ENCODE results near the gene PLP1.
"Not testable (repeated sequence)": the region's sequence is repeated elsewhere in the genome, so short reads cannot be mapped to it uniquely, and the experiment has no call there.

The PLP1 gene, protein sequence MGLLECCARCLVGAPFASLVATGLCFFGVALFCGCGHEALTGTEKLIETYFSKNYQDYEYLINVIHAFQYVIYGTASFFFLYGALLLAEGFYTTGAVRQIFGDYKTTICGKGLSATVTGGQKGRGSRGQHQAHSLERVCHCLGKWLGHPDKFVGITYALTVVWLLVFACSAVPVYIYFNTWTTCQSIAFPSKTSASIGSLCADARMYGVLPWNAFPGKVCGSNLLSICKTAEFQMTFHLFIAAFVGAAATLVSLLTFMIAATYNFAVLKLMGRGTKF

DNA sequence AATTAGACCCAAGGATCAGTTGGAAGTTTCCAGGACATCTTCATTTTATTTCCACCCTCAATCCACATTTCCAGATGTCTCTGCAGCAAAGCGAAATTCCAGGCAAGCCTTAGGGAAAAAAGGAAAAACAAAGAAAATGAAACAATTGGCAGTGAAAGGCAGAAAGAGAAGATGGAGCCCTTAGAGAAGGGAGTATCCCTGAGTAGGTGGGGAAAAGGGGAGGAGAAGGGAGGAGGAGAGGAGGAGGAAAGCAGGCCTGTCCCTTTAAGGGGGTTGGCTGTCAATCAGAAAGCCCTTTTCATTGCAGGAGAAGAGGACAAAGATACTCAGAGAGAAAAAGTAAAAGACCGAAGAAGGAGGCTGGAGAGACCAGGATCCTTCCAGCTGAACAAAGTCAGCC lies at the start of gene PLP1:
Gene PLP1 (plus strand): TSS at position 295 of the 400 bp plus-strand sequence. CDS start 156 bp downstream, outside the sequence.
- peak in 22 of 56 donors; percentile 1 to 64 (median 31) for DNase-seq

DNA sequence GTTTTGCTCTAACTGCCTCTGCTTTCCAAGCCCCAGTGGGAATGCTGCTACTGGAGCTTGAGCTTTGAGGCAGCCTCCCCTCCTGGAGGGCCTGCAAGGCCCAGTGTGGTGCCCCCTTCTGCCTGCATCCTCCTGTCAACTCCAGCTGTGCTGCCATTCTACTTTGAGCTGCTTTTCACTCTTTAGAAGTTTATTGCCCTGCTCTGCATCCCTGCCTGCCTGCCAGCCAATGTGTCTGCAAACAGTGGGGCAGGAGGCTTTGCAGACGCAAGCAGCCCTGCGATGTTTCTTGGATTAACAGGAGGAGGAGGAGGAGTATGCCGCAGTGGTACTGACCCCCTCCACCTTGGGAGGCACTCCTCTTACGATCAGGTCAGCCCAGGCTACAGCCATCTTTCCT lies 49.5 kb upstream of the PLP1 start:
- DNase-seq = peak in 1 of 56 donors; percentile 1

DNA sequence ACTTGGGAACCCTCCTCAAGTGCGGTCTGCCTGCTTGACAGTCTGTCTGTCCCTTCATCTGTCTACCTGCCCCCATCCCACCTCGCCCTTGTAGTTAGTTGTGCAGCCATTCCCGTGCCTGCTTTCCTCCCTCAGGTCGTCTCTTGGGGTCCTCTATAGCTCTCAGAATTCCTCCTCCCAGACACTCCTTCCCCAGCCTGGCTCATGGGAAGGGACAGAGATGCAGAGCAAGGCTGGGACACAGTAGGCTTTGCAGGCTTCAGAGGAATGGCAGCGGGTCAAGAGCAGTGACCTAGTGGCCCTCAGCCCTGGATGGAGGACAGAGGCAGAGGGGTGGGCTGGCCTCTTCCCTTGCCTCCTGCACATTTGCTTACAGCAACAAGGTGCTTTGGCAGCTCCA lies 47.6 kb upstream of the PLP1 start:
- no peak for DNase-seq

- DNase-seq = no peak
These were observed 46.4 kb upstream of the PLP1 start for GRCh38 chrX:103730147-103730795.

GRCh38 chrX:103730796-103731493 lies 45.7 kb upstream of the PLP1 start:
- DNase-seq = no peak

GRCh38 chrX:103733017-103733416 lies 43.6 kb upstream of the PLP1 start:
- DNase-seq = no peak

DNA sequence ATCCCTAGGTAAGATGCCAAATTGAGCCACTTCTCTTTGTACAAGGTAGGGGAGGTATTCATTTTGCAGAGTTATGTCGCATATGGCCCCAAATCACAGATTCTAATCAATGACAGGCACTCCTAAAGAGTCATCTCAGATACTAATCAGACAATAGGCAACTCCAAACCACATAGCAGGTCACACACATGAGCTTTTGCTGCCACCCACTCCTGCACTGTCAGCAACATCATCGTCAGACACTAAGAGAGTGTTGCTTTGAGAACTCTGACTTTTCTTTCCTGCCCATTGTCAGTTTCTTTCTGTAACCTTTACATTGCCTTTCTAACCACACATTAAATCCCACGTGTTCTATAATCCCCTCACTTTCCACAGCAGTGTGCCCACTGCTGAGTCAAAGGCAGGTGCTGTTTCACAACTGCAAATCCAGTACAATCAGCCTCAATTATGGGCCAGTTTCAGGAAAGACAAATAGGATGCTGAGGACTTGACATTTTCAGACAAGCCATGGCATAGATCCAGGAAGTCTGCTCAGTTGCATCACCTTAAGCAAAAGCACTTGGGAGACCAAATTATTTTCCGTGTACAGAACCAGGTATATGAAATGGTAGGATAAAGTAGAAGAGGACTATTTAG lies 42.4 kb upstream of the PLP1 start:
- DNase-seq = no peak

DNA sequence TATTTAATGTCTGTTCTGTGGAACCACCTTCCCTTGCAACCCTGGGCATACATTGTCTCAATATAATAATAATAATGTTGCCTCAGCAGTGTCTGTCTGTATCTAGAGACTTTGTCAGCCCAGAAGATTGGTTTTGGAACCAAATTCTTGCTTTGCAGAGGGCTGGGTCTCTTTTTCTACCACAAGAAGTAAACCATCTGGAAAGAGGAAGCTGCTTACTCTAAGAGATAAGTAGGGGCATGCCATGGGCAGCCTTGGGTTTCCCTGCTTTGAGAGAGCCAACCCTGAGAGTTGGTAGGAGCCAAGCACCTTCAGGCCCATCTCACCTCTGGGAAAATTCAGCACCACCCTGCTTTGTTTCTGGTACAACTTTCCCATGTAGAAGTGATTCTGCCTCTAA lies 38.9 kb upstream of the PLP1 start:
- no peak for DNase-seq

GRCh38 chrX:103739421-103739820 lies 37.2 kb upstream of the PLP1 start:
- DNase-seq = no peak

DNA sequence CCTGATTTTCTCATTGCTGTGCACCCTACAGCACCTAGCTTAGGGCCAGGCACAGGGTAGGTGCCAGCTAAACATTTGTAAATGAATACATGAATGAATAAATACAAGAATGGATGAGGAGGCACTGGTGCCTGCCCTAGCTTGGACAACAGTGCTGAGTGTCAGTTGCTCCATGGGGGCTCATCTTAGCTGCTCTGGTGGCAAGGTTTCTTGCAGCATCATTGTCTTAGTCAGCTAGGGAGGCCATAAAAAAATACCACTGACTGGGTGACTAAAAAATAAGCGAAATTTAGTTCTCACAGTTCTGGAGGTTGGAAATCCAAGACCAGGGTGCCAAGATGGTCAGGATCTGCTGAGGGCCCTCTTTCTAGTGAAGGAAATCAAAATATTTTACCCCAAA lies 34.8 kb upstream of the PLP1 start:
- no peak for DNase-seq

- no peak for DNase-seq
These were observed 34.3 kb upstream of the PLP1 start for GRCh38 chrX:103742339-103742738.

- DNase-seq = no peak
These were observed 29.5 kb upstream of the PLP1 start for GRCh38 chrX:103747163-103747562.

DNA sequence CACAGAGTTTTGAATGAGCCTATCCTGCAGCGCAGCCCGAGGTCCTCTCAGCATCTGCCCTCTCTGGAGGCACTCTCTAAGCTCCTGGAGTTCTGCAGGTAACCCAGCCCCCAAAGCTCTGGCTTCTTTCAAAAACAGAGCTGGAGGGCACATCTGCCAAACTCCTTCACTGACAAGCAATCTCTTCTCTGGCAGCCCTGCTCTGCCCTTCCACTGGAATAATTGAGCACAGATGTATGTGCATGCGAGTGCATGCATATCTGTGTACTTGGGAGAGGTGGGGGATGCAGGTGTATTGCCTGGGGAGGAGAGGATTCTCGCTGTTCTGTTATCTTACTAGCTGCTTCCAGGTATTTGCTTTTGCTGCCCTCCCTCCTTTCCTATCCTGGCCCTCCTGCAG lies 22.2 kb upstream of the PLP1 start:
- DNase-seq = no peak

GRCh38 chrX:103756736-103757135 lies 19.9 kb upstream of the PLP1 start:
- DNase-seq = no peak

GRCh38 chrX:103758555-103758954 lies 18.1 kb upstream of the PLP1 start:
- no peak for DNase-seq

DNA sequence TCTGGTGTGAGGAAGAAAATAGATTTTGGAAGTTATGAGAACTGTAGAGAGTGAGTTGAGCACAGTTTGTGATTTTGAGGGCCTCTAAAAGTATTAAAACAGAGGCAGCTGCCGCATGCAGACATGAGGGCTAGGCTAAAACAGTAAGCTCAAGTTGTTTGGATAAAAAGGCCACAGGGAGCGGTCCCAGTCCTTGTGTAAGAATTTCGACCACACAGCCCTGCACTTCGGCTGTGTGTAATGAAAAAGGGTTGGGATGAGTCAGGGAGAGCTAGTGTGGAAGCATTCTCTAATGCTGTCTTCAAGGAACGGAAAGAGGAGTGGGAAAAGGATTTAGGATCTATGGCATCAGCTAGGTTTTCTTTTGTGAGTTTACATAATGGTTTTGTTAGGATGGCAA lies 13.1 kb upstream of the PLP1 start:
- DNase-seq = not testable (repeated sequence)

DNA sequence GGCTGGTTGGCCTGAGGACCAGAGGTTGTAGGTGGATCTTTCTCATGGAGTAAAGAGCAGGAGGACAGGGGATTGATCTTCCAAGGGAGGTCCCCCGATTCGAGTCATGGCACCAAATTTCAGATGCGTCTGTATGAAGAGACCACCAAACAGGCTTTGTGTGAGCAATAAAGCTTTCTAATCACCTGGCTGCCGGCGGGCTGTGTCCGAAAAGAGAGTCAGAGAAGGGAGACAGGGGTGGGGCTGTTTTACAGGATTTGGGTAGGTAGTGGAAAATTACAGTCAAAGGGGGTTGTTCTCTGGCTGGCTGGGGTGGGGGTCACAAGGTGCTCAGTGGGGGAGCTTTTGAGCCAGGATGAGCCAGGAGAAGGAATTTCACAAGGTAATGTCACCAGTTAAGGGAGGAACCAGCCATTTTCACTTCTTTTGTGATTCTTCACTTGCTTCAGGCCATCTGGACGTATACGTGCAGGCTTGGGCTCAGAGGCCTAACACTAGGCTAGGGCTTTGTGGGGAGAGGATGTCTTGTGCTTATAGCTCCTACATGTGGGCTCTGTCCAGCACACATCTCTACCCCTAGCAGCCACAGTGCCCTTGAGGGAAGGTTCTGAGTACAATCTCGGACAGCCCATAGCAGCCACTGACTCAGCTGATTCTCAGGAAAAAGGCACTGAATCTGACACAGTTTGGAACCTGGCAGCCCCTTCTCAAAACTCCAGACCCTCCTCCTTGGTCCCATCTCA lies 9.7 kb upstream of the PLP1 start:
- not testable (repeated sequence) for DNase-seq

DNA sequence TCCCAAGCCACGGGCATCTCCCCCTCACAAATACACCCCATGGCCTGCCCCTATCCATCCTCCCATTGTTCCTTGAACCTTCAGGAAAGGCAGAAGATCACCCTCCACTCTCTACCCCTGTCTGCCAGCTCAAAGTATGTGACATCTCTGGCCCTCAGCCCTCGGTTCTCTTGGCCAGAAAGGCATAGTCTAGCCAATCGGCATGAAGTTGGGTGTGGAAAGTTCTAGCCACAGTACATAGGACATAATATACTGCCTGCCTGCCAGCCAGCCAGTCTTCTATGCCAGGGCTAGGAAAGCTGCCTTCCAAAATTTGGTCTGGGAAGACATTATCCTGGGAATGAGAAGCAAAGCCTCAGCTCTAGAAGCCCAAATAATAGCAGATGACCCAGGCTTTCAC lies 3.2 kb upstream of the PLP1 start:
- DNase-seq = peak in 36 of 56 donors; percentile 0 to 70 (median 16)

DNA sequence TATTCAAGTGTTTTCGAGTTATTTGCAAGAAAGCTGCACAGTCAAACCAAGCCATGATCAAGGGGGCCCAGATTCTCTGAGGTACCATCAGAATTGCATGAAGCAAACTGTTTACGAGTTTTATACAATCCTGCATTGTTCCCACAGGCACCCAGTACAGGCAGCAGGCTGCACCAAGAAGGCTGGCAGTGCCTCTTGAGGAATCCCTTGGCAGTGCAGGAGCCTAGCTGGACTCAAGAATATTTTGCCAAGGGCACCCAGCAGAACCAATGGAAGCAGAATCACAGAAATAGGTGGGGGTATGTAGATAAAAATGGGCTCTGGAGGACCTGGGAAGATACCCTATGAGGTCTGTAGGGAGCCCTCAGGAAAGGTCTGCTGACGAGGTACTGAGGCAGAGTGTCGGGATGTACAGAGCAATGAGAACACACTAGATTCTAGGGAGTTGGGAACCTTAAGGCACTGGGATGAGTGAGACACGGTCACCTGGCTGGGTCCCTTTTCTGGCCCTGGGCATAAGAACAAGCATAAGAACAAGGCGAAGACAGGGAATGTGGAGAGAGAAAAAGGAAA lies 2.5 kb upstream of the PLP1 start:
- DNase-seq = peak in 53 of 56 donors; percentile 1 to 86 (median 37)

GRCh38 chrX:103779141-103779789 lies 2.6 kb downstream of the PLP1 start:
- peak in 39 of 56 donors; percentile 0 to 72 (median 17) for DNase-seq
